Osteocyte (in vitro differentiated cells): ENCODE results near the gene DKK2. TPM values are rescaled to one million over a fixed set of nuclear protein-coding genes. Genes with fewer than 3 reads are reported as not detected.
A peak's percentile ranks its signal among the peaks of the same experiment; 100 is the strongest.
"Not testable (repeated sequence)": the region's sequence is repeated elsewhere in the genome, so short reads cannot be mapped to it uniquely, and the experiment has no call there.

ENCODE experiments used
- DNase-seq: peaks from one replicate; pipeline ENCODE4 v3.0.0; 2021; ENCODE audit warnings: mixed read lengths; ENCODE audit not compliant: unreplicated experiment; ENCODE audit errors: extremely low spot score
- H3K27ac Mint-ChIP-seq: one replicate; pipeline ENCODE4 v1.8.0; 2021; ENCODE audit warnings: mild to moderate bottlenecking, mixed read lengths; ENCODE audit not compliant: unreplicated experiment
- H3K27me3 Mint-ChIP-seq: one replicate; pipeline ENCODE4 v1.8.0; 2021; ENCODE audit warnings: mixed read lengths; ENCODE audit not compliant: unreplicated experiment
- H3K36me3 Mint-ChIP-seq: one replicate; pipeline ENCODE4 v1.8.0; 2021; ENCODE audit warnings: mixed read lengths; ENCODE audit not compliant: unreplicated experiment
- H3K4me1 Mint-ChIP-seq: one replicate; pipeline ENCODE4 v1.8.0; 2021; ENCODE audit warnings: mixed read lengths; ENCODE audit not compliant: unreplicated experiment
- H3K4me3 Mint-ChIP-seq: one replicate; pipeline ENCODE4 v1.8.0; 2021; ENCODE audit warnings: mild to moderate bottlenecking, moderate library complexity, mixed read lengths; ENCODE audit not compliant: unreplicated experiment
- H3K9me3 Mint-ChIP-seq: one replicate; pipeline ENCODE4 v1.8.0; 2021; ENCODE audit warnings: mixed read lengths; ENCODE audit not compliant: unreplicated experiment
- CTCF ChIP-seq: fragments of 200-600 bp; sonication (generic); IDR thresholded peaks from 2 replicates; pipeline ENCODE4 v1.5.0; 2021; ENCODE audit warnings: antibody characterized with exemption, mild to moderate bottlenecking, moderate library complexity
- total RNA-seq: library from RNA; stranded (reverse); gene quantifications from 2 replicates; pipeline ENCODE4 v1.2.1, GENCODE V29; 2021

DKK2 gene
- total RNA-seq, 1 donor from 2014 or later, result 206 TPM

DNA sequence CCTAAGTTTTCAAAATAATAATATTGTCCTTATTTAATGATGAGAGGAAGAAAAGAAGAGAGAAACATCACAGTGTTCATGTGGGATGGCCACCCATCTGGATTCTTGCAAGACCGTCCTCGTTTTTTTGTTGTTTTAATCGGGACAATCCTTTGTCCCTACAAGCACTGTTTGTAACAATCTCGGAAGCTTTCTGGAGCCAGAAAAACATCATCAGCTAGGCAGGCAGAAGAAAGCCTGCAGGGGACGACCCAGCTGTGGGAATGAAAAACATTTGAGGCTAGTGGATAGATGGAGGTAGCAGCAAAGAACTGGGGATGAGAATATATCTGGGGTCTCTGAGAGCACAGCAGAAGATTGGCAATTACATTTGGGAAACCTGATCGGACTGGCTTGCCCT, 105.6 kb downstream of the DKK2 start:
- no peak for DNase-seq
- Mint-ChIP-seq H3K27me3 (no peaks in the 10 kb centered on the region), H3K36me3 (peaks cover 7% of the 10 kb centered on the region), H3K4me1 (peaks cover 39% of the 10 kb centered on the region), H3K27ac (peak overlapping the region; percentile 35), H3K9me3 (no peaks in the 10 kb centered on the region), H3K4me3 (peak overlapping the region; percentile 31)
- TF ChIP-seq CTCF, result no peak

- Mint-ChIP-seq H3K4me3 (no peak overlapping the region), H3K27me3 (no peaks in the 10 kb centered on the region), H3K9me3 (no peaks in the 10 kb centered on the region), H3K27ac (peak overlapping the region; percentile 20), H3K36me3 (peaks cover 17% of the 10 kb centered on the region), H3K4me1 (peaks cover 39% of the 10 kb centered on the region)
- no peak for TF ChIP-seq CTCF
- no peak for DNase-seq
These were observed 106.9 kb downstream of the DKK2 start for GRCh38 chr4:106929248-106929647.

DNA sequence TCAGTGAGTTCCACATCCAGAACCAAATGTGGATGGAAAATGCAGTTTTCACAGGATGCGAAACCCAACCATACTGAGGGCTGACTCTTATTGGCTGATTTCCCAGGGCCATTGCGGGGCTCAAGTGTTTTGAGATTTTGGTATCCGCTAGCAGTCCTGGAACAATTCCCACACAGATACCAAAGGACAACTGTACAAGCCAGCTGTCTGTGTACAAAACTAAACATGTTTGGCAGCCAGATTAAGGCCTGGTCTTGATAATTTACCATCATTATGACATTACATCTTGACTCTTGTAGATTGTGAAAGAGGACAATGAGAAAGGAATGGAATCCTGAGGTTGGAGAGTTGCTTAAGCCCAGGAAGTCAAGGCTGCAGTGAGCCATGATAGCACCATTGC, 121.9 kb downstream of the DKK2 start:
- Mint-ChIP-seq H3K9me3 (no peaks in the 10 kb centered on the region), H3K36me3 (peaks cover 3% of the 10 kb centered on the region), H3K4me1 (no peaks in the 10 kb centered on the region), H3K27ac (no peak overlapping the region), H3K27me3 (no peaks in the 10 kb centered on the region), H3K4me3 (no peak overlapping the region)
- DNase-seq, result no peak
- no peak for TF ChIP-seq CTCF

GRCh38 chr4:106909486-106910188, 126.5 kb downstream of the DKK2 start:
- H3K36me3 Mint-ChIP-seq, result no peaks in the 10 kb centered on the region
- H3K4me3 Mint-ChIP-seq, result no peak overlapping the region
- no peaks in the 10 kb centered on the region for H3K4me1 Mint-ChIP-seq
- no peak for DNase-seq
- no peak for TF ChIP-seq CTCF
- no peaks in the 10 kb centered on the region for H3K9me3 Mint-ChIP-seq
- H3K27me3 Mint-ChIP-seq, result peaks cover 24% of the 10 kb centered on the region
- H3K27ac Mint-ChIP-seq, result no peak overlapping the region

- H3K4me3 Mint-ChIP-seq, H3K9me3 Mint-ChIP-seq, H3K4me1 Mint-ChIP-seq, H3K36me3 Mint-ChIP-seq, H3K27ac Mint-ChIP-seq, DNase-seq: not testable (repeated sequence)
- H3K27me3 Mint-ChIP-seq, result peaks cover 32% of the 10 kb centered on the region
These were observed 128.1 kb downstream of the DKK2 start for GRCh38 chr4:106908049-106908448.
